Activated naive CD4-positive, alpha-beta T cell treated with anti-CD3 and anti-CD28 coated beads, Interleukin-2, amount 50 U/mL, for 16 hours (primary cell): ENCODE measurements around the gene ZDHHC4.

ENCODE experiments used
- DNase-seq: peaks from one replicate; pipeline ENCODE4 v3.0.0-alpha.2; 2020

The ZDHHC4 gene

DNA sequence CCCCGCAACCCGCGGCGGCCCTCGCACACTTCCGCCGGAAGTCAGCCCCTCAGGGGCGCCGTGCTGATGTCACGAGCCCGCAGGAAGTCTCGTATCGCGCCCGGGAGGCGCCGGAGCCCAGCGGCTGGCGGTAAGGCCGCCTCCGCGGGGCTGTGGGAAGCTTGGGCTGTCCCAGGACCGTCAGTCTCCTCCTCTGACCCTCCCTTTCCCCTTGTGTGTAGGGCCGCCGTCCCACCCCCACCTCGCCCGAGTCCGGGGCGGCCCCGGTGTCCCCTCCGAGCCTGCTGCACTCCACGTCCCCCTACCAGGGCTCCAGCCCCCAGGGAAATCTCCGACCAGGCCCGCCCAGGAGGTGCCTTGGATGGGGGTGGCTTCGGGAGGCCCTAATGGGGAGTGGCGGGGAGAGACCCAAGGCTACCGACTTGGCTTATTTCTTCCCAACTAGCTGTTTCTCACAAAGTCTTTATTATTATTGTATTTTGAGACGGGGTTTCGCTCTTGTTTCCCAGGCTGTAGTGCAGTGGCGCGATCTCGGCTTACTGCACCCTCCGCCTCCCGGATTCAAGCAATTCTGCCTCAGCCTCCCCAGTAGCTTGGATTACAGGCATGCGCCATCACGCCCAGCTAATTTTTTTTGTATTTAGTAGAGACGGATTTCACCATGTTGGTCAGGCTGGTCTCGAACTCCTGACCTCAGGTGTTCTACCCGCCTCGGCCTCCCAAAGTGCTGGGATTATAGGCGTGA is at the start of gene ZDHHC4:
Gene ZDHHC4 (plus strand): TSS at position 86 of the 745 bp plus-strand sequence. CDS start 3,108 bp downstream, outside the sequence.
- DNase-seq: peak; percentile 88

DNA sequence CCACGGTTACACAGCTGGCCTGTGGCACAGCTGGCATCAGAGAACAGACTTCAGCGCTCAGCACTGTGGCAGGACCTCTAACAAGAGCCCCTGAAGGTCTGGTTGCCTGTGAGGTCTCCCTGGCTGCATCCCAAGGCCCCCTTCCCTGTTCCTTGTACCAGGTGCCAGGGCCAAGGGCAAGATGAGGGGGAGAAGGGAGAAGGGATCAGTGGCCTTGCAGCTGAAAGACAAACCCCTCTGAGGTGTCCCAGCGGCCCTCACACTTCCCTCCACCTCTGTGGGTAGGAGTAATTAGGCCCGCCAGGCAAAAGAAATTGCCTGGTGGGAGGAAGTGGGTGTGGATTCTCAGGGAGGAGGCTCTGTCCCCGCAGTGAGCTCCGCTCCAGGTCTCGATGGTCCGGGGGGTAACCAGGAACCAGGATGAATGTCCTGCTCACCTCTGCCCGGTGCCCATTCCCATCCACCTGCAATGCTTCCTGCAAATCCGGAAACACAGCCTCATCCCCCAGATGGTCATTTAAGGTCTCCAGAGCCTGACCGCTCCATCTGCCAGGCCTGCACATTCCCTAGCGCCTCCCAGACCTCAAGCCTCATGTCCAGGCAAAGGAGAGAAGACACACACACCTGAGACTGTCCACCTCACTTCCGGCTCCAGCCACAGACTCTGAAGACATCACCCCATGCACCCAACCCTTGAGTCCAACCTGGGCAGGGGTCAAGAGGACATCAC is 48.7 kb upstream of the ZDHHC4 start:
- no peak for DNase-seq

DNA sequence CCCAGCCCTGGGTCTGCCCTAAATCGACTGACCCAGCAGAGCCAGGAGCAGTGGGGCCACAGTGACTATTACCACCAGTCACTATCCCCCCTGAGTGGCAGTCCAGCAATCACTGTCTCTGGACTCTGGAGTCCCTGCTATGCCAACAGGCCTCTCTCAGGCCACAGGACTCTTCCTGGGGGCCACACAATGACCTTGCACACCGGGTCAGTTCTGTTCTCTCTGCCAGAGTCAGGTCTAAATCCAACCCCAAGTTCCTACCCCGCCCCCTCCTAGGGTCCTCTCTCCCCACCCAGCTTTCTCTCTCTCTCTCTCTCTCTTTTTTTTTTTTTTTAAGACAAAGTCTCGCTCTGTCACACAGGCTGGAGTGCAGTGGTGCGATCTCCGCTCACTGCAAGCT is 47.6 kb upstream of the ZDHHC4 start:
- no peak for DNase-seq

DNA sequence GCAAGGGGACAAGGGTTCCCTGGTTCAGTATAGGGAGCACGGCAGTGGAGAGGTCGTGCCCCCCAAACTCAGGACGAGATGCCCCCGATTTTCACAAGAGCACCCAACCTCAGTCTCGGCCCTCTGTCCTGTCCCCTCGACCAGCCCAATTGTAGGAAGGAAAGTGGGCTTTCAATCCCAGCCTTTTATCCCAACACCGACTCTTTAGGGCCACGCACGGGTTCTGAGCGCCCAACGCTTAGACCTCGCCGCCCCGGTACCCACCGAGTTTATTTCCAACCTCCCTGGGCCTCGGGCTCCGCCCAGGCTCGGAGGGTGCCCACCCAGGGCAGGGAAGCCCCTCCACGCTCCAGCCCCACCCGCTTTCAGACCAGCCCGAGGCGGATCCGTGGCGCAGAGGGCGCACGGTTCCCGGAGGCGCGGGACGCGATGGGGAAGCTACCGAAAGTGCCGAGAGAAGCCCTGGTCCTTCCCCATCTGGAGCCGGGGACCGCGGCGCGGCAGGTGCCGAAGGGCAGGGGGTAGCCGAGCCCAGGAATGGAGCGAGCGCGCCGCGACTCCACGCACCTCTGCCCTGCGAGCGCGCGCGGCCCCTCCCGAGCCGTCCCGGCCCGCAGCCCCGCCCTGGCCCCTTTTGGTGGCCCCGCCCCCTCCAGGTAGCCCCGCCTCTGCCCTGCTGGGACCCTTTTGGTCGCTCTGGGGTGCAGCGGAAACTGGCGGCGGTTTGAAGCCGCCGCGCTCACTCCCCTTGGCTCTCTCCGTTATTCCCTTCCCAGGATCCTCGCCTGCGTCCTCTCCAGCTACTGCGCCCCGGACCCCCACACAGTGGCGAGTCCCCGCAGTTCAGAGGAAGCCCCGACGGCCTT is 46.4 kb upstream of the ZDHHC4 start:
- peak; percentile 64 for DNase-seq

DNA sequence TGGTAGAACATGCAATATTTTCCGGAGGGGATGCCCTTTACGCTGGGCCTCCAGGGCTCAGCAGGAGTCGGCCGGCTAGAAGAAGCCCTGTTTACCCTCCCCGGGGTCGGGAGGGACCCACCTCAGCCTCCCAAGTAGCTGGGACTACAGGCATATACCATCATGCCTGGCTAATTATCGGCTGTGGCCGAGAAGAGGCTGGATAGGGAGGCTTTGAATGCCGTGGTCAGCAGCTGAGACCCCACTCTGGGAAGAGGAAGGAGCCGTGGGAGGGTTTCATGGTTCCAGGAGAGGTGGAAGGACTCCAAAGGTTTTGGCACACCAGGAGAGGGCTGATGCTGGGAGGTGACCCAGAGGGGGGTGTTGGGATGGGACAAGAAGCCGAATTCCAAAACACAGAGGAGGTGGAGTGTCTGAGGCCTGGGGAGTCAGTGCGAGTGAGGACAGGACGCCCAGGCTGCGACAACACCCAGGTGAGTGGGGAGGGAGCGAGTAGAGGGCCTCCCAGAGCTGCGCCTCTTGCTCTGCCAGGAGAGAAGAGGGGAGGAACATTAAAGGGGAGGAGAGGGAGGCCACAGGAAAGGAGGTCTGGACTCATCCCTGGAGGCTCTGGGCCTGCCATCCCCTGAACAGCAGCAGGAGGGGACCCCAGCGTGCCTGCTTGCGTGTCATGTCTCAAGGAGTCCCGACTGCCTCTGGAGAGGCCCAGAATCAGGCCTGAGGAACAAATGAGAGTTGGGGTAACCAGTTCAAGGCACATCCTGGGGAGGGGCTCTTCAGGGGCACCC is 45.6 kb upstream of the ZDHHC4 start:
- DNase-seq: no peak

DNA sequence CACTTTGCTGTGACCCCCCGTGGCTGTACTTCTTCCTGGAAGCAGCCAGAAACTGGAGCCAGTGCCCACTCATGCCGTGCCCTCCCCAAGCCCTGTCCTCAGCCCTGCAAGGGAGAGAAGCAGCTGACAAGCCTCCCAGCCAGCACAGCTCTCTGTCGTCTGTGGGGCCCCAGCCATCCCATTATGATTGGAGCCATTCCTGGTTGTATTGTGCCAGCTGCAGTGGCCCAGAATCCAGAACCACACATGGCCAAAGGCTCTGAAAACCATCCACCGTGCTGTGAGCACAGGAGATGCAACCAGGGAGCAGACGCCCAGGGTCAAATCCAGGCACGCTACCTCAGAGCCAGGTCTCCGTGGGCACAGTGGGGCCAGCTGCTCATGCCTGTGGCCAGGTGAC is 44.7 kb upstream of the ZDHHC4 start:
- DNase-seq: no peak

DNA sequence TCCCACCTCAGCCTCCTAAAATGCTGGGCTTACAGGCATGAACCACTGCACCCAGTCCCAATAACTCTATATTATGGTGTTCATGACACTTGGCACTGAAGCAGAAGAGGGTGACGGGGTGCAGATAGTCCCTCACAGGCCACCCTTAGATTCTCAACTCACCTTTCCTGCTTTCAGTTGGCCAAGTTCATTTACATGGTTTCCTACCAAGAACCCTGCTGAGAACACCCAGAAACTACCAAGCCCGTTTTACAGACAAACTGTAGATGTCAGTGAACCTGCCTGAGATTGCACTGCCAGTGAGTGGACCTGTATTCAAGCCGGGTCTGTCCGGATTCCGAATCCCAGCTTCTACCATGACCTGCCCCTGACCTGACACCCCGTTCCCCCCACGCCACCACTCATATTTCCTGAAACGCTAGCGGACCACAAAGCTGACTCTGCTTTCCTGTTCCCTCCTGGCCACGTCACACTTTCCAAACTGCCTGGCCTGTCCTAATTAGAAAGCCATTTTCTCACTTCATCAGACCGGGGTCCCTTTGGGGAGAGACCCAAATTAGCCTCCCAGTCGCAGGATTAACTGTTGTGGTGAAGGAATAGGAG is 43.3 kb upstream of the ZDHHC4 start:
- no peak for DNase-seq

DNA sequence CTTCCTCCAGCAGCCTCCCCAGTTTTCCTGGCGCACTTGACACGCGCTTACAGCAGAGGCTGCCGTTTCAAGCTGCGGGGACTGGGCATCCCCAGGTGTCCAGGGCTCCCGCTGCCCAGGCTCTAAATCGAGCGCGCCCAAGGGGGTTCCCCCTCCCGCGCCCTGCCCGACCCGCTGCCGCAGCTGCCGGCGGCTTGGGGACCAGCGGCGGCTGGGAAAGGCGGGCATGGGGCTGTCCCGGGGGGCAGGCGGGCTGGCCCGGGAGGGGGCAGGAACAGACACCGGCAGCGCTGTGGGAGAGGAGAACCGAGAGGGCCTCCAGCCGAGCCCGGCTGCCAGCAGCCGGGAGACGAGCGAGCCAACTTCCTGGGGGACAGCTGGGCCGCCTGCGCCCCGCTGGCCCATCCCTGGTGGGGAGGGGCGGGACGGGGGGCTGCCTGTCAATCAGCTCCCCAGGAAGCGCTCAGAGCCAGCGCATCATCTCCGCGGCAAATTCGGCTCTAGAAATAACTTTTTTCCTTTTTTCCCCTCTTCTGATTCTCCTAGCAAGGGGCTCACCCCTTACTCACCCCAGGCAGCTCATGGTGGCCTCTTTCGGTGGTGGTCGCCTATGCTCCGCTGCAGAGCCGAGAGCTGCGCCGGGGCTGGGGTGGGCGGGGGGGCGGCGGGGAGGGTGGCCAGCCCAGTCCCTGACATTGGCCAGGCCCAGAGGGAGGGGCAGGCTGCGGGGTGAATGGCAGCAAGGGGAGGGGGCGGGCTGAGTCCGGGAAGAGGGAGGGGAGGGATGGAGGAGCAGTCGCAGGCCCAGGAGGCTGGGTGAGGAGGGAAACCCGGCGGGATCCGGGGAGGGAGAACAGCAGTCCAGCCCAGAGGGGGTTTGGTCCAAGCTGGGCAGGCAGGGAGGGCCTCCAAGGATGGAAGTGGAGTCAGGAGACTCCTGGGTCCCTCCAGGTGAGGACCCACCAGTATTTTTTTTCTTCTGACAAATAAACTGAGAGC is 40.7 kb upstream of the ZDHHC4 start:
- no peak for DNase-seq

DNA sequence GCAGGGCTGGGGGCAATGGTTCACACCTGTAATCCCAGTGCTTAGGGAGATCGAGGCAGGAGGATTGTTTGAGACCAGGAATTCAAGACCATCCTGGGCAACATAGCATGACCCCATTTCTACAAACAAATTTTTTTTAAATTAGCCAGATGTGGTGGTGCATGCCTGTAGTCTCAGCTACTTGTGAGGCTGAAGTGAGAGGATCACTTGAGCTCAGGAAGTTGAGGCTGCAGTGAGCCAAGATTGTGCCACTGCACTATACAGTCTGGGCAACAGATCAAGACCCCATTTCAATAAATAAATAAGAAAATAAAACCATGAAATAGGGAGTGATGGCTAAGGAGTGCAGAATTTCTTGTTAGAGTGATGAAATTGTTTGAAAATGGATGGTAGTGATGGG is 34.9 kb upstream of the ZDHHC4 start:
- no peak for DNase-seq

DNA sequence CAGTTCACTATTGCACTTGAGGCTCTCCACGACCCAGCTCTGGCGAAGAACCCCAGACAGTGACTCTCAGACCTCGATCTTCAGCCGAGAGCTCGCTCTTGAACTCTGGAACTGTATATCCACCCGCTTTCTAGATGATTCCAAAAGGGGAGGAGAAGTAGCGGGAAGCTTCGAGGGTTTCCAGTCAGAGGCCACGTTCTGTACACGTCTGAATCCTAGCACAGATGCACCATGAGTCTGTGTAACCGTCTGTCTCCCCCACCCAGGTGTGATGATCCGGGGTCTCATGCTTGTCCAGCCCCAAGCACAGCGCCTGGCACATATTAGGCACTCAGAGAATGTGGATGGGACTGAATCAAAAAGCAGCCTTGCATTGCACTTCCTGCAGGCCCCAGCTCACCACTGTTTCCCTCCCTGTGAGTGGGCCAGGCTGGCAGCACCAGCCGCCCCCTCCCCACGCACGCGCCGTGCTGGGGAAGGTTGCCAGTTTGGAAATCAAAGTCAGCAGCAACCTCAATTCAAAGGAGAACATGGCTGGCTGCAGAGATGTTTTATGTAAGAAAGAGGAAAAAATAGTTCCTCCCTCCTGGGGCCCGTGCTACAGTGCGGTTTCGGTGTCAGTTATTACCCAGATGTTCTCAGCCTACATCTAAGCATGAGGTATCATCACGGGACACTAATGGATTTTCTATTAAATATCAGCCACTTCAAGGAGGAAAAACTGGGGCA is 31.7 kb upstream of the ZDHHC4 start:
- no peak for DNase-seq

DNA sequence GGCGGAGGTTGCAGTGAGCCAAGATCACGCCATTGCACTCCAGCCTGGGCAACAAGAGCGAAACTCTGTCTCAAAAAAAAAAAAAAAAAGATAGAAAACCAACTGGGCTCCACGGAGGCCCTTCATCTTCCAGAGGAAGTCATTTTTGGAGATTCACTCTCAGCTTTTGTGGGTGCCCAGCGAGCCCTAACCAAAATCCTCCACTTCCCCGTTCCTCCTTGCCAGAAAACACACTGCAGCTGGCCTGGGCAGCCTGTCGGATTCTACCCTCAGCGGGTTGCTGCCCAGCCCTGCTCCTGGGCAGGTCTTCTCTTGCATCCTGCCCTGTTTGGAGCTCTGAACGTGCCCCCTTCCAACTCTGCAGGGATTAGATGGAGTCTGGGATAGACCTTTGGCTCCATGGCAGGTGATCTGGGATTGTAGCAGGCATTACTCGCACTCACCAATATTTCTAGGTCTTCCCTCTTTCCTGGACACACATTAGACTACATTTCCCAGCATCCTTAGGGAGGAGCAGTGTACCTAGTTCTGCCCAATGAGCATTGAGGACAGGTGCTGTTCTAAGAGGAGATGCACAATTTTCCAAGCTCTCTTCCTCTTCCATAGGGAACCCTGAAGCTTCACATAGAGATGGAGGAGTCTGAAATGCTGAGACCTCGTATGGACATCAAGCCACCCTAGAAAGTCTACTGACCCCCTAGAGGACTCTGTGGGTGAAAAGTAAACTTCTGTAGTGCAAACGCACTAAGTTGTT is 30.6 kb upstream of the ZDHHC4 start:
- DNase-seq: no peak

DNA sequence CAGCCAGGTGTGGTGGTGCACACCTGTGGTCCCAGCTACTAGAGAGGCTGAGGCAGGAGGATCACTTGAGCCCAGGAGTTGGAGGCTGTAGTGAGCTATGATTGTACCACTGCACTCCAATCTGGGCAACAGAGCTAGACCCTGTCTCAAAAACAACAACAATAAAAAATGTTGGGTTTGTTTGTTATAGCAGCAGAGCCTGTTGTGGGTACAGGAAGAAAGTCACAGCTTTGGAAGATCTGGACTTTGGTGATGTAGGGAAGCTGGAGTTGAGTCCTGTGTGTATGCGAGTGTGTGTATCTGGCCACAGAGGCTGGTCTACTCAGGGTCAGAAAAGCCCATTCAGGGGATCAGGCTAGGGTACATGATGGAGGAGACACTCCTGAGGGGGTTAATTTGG is 29.9 kb upstream of the ZDHHC4 start:
- DNase-seq: no peak

DNA sequence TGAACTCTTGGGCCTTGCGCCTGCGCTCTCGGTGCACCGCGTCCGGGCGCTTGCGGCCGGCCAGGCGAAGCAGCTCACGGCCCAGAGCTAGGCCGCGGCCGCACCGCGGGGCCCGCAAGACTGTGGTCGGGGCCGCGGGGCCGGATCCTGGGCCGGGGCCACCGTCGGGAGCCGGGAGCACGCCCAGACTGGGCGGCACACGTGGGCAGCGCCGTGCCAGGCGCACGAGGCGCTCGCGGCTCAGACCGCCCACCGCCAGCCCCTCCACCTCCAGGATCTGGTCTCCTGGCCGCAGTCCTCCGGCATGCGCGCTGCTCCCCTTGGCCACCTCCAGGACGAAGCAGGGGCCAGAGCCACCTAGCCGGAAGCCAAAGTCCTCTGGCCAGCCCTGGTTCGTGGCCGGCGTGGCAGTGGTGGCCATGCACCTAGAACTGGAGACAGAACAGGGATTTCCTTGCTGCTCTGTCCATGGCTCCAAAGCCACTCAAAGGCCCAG is 26.2 kb upstream of the ZDHHC4 start, which contains the start of gene GRID2IP:
Gene GRID2IP (minus strand): TSS at position 446 of the 496 bp plus-strand sequence. CDS start 25 bp downstream, at position 421.
- no peak for DNase-seq

DNA sequence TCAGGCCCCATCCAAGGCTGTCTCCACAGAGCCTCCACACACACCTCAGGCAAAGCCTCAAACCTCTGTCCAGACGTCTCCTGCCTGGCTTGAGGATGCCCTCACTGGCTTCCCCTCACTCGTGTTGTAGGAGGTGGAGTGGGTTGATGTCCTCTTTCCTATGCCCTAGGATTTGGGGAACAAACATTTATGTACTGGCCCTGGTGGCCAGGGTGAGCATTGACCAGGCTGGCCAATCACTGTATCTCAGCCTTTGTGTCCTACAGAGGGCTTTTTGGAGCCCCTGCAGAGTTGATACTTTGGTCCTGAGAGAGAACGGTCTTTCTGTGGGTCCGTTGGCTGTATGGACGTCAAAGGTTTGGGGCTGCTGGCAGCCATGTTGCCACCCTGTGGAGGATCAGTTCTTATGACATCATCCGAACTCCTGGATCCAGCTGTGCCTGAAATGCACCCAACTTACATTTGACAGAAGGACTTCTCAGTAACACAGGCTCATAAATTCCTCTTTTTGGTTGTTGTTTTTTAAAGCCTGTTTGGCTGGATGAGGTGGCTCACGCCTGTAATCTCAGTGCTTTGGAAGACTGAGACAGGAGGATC is 23.7 kb upstream of the ZDHHC4 start:
- DNase-seq: no peak

DNA sequence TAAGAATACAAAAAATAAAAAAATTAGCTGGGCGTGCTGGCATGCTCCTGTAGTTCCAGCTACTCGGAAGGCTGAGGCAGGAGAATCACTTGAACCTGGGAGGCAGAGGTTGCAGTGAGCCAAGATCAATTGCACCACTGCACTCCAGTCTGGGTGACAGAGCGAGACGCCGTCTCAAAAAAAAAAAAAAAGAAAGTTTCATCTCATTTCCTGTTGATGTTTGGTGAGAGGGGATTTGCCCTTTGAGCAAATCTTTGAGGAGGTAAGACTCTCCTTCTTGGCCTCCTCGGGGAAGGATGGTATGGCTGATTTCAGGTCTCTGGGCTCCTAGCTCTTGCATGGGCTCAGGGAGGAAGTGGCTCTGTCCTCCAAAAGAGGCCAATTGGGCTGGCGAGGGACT is 22.4 kb upstream of the ZDHHC4 start:
- DNase-seq: no peak

DNA sequence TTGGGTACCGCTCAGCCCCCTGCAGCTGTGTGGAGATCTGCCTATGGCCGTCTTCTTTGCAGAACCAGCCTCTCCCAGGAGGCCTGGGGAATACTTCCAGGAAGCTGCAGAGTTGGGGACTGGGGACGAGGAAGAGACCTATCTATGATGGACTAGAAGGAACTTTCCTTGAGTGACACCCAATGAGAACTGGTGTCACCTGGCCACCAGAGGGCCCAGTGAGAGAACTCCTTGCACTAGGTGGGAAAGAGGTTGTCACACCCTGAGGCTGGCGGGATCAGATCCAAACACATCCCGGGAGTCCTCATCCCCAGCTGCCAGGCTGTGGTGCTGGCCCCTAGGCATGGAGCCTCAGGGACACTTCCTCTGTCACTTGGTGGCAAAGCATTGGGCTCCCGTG is 21.1 kb upstream of the ZDHHC4 start:
- DNase-seq: no peak

DNA sequence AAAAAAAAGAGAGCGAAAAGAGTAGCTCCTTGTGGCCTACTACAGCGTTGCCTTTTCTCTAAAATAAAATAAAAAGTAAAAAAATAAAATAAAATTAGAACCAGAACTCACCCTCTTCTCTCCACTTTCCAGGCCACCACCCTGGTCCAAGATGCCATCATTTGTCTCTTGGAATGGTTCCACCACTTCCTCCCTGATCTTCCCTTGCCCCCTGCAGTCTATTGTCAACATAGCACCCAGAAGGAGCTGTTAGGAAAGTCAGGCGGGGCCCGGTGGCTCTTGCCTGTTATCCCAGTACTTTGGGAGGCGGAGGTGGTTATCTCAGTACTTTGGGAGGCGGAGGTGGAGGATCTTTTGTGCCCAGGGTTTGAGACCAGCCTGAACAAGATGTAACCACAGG is 18.4 kb upstream of the ZDHHC4 start:
- no peak for DNase-seq

DNA sequence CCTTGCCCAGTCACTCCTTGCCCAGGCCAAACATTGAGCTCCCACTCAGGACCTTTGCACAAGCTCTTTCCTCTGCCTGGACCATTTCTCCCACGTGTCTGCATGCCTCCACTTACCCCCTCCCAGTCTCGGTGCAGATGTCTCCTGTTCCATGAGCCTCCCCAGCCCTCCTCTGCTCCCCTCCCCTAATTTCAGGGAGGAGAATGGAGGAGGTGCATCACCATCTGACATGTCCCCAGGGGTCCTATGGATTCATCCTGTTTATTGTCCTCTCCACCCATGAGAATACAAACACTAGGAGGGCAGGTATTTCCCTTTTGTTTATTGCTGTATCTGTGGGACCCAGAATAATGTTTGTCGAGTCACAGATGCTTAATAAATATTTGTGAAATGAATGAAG is 17.4 kb upstream of the ZDHHC4 start:
- DNase-seq: no peak

DNA sequence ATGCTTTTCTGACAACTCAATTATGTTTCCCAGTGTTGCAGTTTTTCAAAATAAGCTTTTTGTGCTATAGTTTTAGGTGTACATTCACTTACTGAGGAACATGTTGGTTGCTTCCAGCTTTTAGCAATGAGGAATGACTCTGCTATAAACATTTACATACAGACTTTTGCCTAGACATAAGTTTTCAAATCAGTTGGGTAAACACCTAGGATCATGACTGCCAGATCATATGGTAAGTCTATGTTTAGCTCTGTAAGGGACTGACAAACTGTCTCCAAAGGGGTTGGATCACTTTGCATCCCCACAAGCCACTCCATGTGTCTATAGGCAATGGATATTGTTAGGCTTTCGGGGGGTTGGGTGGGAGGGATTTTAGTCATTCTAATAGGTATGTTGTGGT is 15.1 kb upstream of the ZDHHC4 start:
- no peak for DNase-seq
